ENCODE data around the gene NRG2.

NRG2 gene

GRCh38 chr5:140039561-140039960 lies 3.5 kb downstream of the NRG2 start:
- DNase-seq: no peak

GRCh38 chr5:140038373-140038957 lies 4.6 kb downstream of the NRG2 start:
- no peak for DNase-seq

GRCh38 chr5:140037012-140037411 lies 6.1 kb downstream of the NRG2 start:
- DNase-seq: no peak

GRCh38 chr5:140035881-140036280 lies 7.2 kb downstream of the NRG2 start:
- DNase-seq: no peak

GRCh38 chr5:140033037-140033760 lies 9.9 kb downstream of the NRG2 start:
- DNase-seq: no peak

GRCh38 chr5:140032296-140032695 lies 10.8 kb downstream of the NRG2 start:
- no peak for DNase-seq

- no peak for DNase-seq
These were observed 15.3 kb downstream of the NRG2 start for GRCh38 chr5:140027807-140028206.

GRCh38 chr5:140025736-140026135 lies 17.4 kb downstream of the NRG2 start:
- DNase-seq: no peak

GRCh38 chr5:140024928-140025327 lies 18.2 kb downstream of the NRG2 start:
- no peak for DNase-seq

GRCh38 chr5:140023611-140024191 lies 19.4 kb downstream of the NRG2 start:
- DNase-seq: no peak

- DNase-seq: no peak
These were observed 22.4 kb downstream of the NRG2 start for GRCh38 chr5:140020601-140021177.

- DNase-seq: no peak
These were observed 24.0 kb downstream of the NRG2 start for GRCh38 chr5:140018920-140019644.

- DNase-seq: no peak
These were observed 24.6 kb downstream of the NRG2 start for GRCh38 chr5:140018517-140018916.

GRCh38 chr5:140018096-140018481 lies 25.0 kb downstream of the NRG2 start:
- DNase-seq: no peak

GRCh38 chr5:140017397-140018095 lies 25.6 kb downstream of the NRG2 start:
- DNase-seq: no peak

GRCh38 chr5:140015706-140016105 lies 27.4 kb downstream of the NRG2 start:
- DNase-seq: no peak

GRCh38 chr5:140014751-140015150 lies 28.3 kb downstream of the NRG2 start:
- no peak for DNase-seq

- DNase-seq: no peak
These were observed 29.6 kb downstream of the NRG2 start for GRCh38 chr5:140013536-140013935.

- no peak for DNase-seq
These were observed 30.7 kb downstream of the NRG2 start for GRCh38 chr5:140012443-140012842.

- DNase-seq: no peak
These were observed 31.7 kb downstream of the NRG2 start for GRCh38 chr5:140011297-140011802.

GRCh38 chr5:140010798-140011197 lies 32.3 kb downstream of the NRG2 start:
- DNase-seq: no peak

GRCh38 chr5:140007311-140007710 lies 35.8 kb downstream of the NRG2 start:
- no peak for DNase-seq

Data from SIG-M5 (cell line).